ENCODE measurements around the gene ODAPH.
"Not testable (repeated sequence)": the region's sequence is repeated elsewhere in the genome, so short reads cannot be mapped to it uniquely, and the experiment has no call there.

The ODAPH gene

GRCh38 chr4:75514949-75515612 is 40.8 kb upstream of the ODAPH start:
- Histone ChIP-seq H2AFZ (ENCODE audit: low read length) (peak overlapping the region; percentile 90), H3K4me3 (ENCODE audit: low read length, poor library complexity, severe bottlenecking) (peak overlapping the region; percentile 87), H3K79me2 (ENCODE audit: insufficient read depth, low read length) (peaks cover 57% of the 10 kb centered on the region)

GRCh38 chr4:75516144-75516543 is 39.7 kb upstream of the ODAPH start:
- Histone ChIP-seq H3K4me2 (ENCODE audit: low read depth, low read length, poor library complexity, severe bottlenecking) (peak overlapping the region; percentile 92), H3K9me3 (ENCODE audit: insufficient read depth, low read depth, low read length) (no peaks in the 10 kb centered on the region), H3K4me3 (ENCODE audit: low read length, poor library complexity, severe bottlenecking) (peak overlapping the region; percentile 87), H3K9me2 (replicated peaks; ENCODE audit: low read depth, low read length) (no peaks in the 10 kb centered on the region), H3K79me2 (ENCODE audit: insufficient read depth, low read length) (peaks cover 47% of the 10 kb centered on the region), H3K36me3 (ENCODE audit: insufficient read depth, low read length) (peaks cover 5% of the 10 kb centered on the region; the same call in 1 of the 2 replicates), H4K20me1 (ENCODE audit: insufficient read depth, low read length, poor library complexity, severe bottlenecking) (peaks cover 14% of the 10 kb centered on the region), H3K27me3 (ENCODE audit: insufficient read depth, low read length, poor library complexity, severe bottlenecking) (no peaks in the 10 kb centered on the region), H3F3A (ENCODE audit: low read depth) (peaks cover 5% of the 10 kb centered on the region; the same call in 1 of the 2 replicates), H3K9ac (ENCODE audit: low read depth, low read length, poor library complexity, severe bottlenecking) (peak overlapping the region; percentile 86), H2AFZ (ENCODE audit: low read length) (no peak overlapping the region), H3K4me1 (ENCODE audit: insufficient read depth, low read length, poor library complexity, severe bottlenecking) (peaks cover 41% of the 10 kb centered on the region)
- TF ChIP-seq CTCF (conservative IDR thresholded peaks at IDR 0.05; ENCODE audit: low read length) (no peak), EZH2phosphoT487 (IDR thresholded peaks at IDR 0.05; ENCODE audit: borderline replicate concordance) (no peak)

More at GRCh38 chr4:75514949-75515612, 40.8 kb upstream of the ODAPH start:
- Histone ChIP-seq H3K4me1 (ENCODE audit: insufficient read depth, low read length, poor library complexity, severe bottlenecking) (peaks cover 44% of the 10 kb centered on the region), H4K20me1 (ENCODE audit: insufficient read depth, low read length, poor library complexity, severe bottlenecking) (peaks cover 24% of the 10 kb centered on the region), H3K36me3 (ENCODE audit: insufficient read depth, low read length) (peaks cover 5% of the 10 kb centered on the region; the same call in 1 of the 2 replicates), H3K9ac (ENCODE audit: low read depth, low read length, poor library complexity, severe bottlenecking) (peak overlapping the region; percentile 86), H3K4me2 (ENCODE audit: low read depth, low read length, poor library complexity, severe bottlenecking) (peak overlapping the region; percentile 92), H3K27me3 (ENCODE audit: insufficient read depth, low read length, poor library complexity, severe bottlenecking) (no peaks in the 10 kb centered on the region), H3K9me2 (replicated peaks; ENCODE audit: low read depth, low read length) (no peaks in the 10 kb centered on the region), H3F3A (ENCODE audit: low read depth) (peaks cover 5% of the 10 kb centered on the region; the same call in 1 of the 2 replicates), H3K9me3 (ENCODE audit: insufficient read depth, low read depth, low read length) (no peaks in the 10 kb centered on the region)
- TF ChIP-seq CTCF (conservative IDR thresholded peaks at IDR 0.05; ENCODE audit: low read length) (no peak), EZH2phosphoT487 (IDR thresholded peaks at IDR 0.05; ENCODE audit: borderline replicate concordance) (no peak)

GRCh38 chr4:75519452-75519851 is 36.4 kb upstream of the ODAPH start:
- not testable (repeated sequence) for H2AFZ ChIP-seq (ENCODE audit: low read length); H3K4me2 ChIP-seq (ENCODE audit: low read depth, low read length, poor library complexity, severe bottlenecking); H3K9ac ChIP-seq (ENCODE audit: low read depth, low read length, poor library complexity, severe bottlenecking); H3K9me2 ChIP-seq (replicated peaks; ENCODE audit: low read depth, low read length); H4K20me1 ChIP-seq (ENCODE audit: insufficient read depth, low read length, poor library complexity, severe bottlenecking); H3K4me3 ChIP-seq (ENCODE audit: low read length, poor library complexity, severe bottlenecking); H3F3A ChIP-seq (ENCODE audit: low read depth); H3K9me3 ChIP-seq (ENCODE audit: insufficient read depth, low read depth, low read length); H3K27me3 ChIP-seq (ENCODE audit: insufficient read depth, low read length, poor library complexity, severe bottlenecking)
- Histone ChIP-seq H3K4me1 (ENCODE audit: insufficient read depth, low read length, poor library complexity, severe bottlenecking) (peaks cover 24% of the 10 kb centered on the region), H3K36me3 (ENCODE audit: insufficient read depth, low read length) (peaks cover 10% of the 10 kb centered on the region; the same call in 1 of the 2 replicates), H3K79me2 (ENCODE audit: insufficient read depth, low read length) (peaks cover 24% of the 10 kb centered on the region; the same call in 1 of the 2 replicates)

GRCh38 chr4:75525086-75525485 is 30.8 kb upstream of the ODAPH start:
- peaks cover 42% of the 10 kb centered on the region for H3K36me3 ChIP-seq (ENCODE audit: insufficient read depth, low read length)

More at GRCh38 chr4:75525086-75525485, 30.8 kb upstream of the ODAPH start:
- H3K4me2 ChIP-seq (ENCODE audit: low read depth, low read length, poor library complexity, severe bottlenecking): no peak overlapping the region
- H4K20me1 ChIP-seq (ENCODE audit: insufficient read depth, low read length, poor library complexity, severe bottlenecking): no peaks in the 10 kb centered on the region
- peaks cover 6% of the 10 kb centered on the region; the same call in 1 of the 2 replicates for H3K79me2 ChIP-seq (ENCODE audit: insufficient read depth, low read length)
- H3F3A ChIP-seq (ENCODE audit: low read depth): no peaks in the 10 kb centered on the region
- H3K9me2 ChIP-seq (replicated peaks; ENCODE audit: low read depth, low read length): no peaks in the 10 kb centered on the region
- no peak overlapping the region for H3K4me3 ChIP-seq (ENCODE audit: low read length, poor library complexity, severe bottlenecking)
- no peak overlapping the region for H3K9ac ChIP-seq (ENCODE audit: low read depth, low read length, poor library complexity, severe bottlenecking)
- H2AFZ ChIP-seq (ENCODE audit: low read length): no peak overlapping the region
- no peaks in the 10 kb centered on the region for H3K9me3 ChIP-seq (ENCODE audit: insufficient read depth, low read depth, low read length)
- H3K27me3 ChIP-seq (ENCODE audit: insufficient read depth, low read length, poor library complexity, severe bottlenecking): no peaks in the 10 kb centered on the region
- TF ChIP-seq EZH2phosphoT487 (IDR thresholded peaks at IDR 0.05; ENCODE audit: borderline replicate concordance) (no peak), CTCF (conservative IDR thresholded peaks at IDR 0.05; ENCODE audit: low read length) (no peak)
- peaks cover 10% of the 10 kb centered on the region for H3K4me1 ChIP-seq (ENCODE audit: insufficient read depth, low read length, poor library complexity, severe bottlenecking)

All from Loucy (cell line).